DND-41 (cell line): ENCODE data around the gene RPL10.

Experiments
- CTCF ChIP-seq: IDR thresholded peaks from 2 replicates; pipeline ENCODE4 v1.5.1; 2012; ENCODE audit warnings: borderline replicate concordance, low read length, moderate library complexity, mild to moderate bottlenecking; ENCODE audit not compliant: poor library complexity, severe bottlenecking; ENCODE audit errors: extremely low read depth
- EZH2 ChIP-seq: IDR thresholded peaks from 3 replicates; pipeline ENCODE4 v1.6.1; 2012; ENCODE audit warnings: borderline replicate concordance, low read depth, mild to moderate bottlenecking, moderate library complexity, low read length, inconsistent platforms; ENCODE audit not compliant: severe bottlenecking

- TF ChIP-seq EZH2 (no peak), CTCF (no peak)
Measured at GRCh38 chrX:154354013-154354412, 44.2 kb upstream of the RPL10 start.
